HG02973 (cell line): ENCODE data around the gene MBD6.

Source experiments
- ATAC-seq: cut with Tn5 transposase; IDR thresholded peaks from one replicate; pipeline ENCODE4 v1.9.1; 2021; ENCODE audit warnings: moderate library complexity; ENCODE audit not compliant: unreplicated experiment

The MBD6 gene

DNA sequence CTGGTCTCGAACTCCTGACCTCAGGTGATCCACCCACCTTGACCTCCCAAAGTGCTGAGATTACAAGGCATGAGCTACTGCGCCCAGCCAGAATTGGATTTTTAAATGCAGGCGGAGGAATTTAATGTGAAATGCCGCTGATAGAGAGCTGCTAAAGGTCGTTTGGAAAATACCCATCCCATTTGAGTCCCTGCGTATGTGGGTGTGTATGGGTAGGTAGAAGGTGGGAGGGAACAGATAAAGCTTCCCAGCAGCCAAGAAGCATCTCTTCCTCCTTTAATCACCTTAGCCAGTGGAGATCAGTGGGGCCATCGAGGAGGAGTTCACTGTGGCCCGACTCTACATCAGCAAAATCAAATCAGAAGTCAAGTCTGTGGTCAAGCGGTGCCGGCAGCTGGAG is 52.2 kb downstream of the MBD6 start:
- no peak for ATAC-seq

GRCh38 chr12:57575771-57576612 is 53.4 kb downstream of the MBD6 start:
- no peak for ATAC-seq

- ATAC-seq = no peak
Observed at GRCh38 chr12:57576613-57577160, 54.1 kb downstream of the MBD6 start.

DNA sequence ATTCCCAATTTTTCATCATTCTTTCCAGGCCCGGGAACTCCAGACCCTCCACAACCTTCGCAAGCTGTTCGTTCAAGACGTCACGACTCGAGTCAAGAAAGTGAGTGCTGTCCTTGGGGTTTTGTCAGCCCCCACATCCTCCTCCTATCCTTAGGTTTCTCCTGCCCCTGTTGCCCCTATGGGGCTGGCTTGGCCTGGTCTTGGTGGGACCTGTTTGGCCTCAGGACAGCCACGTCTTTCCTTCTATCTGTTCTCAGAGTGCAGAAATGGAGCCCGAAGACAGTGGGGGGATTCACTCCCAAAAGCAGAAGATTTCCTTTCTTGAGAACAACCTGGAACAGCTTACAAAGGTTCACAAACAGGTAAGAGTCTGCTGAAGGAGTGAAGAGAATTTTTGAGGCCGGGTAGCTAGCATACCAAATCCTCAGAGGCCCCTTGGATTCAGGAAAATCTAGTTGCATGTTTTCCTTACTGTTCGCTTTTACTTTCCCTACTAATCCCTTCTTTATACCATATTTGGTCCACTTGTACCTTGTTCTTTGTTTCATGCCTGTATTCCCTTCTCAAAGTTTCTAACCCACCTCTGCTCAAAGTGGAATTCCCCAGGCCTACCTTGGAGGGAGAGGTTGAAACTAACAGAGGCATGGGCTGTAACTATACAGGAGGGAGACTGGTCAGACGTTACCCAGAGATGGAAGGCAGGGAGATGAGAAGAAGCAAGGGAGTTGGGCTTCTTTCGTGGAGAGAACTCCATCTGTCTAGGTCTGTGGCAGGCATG is 55.5 kb downstream of the MBD6 start:
- no peak for ATAC-seq

- ATAC-seq = no peak
Observed at GRCh38 chr12:57579011-57579410, 56.4 kb downstream of the MBD6 start.
